Left ventricle myocardium inferior (tissue), 1 donor: ENCODE data around the gene CABLES1. TPM values are rescaled to one million over a fixed set of nuclear protein-coding genes. Genes with fewer than 3 reads are reported as not detected.

Source experiments
- DNase-seq: peaks from one replicate; pipeline ENCODE4 v3.0.0-alpha.2; 2020
- H3K27ac ChIP-seq: fragments of 200-600 bp; replicated peaks from 2 replicates; pipeline ENCODE4 v1.8.0; 2021
- H3K27me3 ChIP-seq: fragments of 200-600 bp; 2 replicates; pipeline ENCODE4 v1.8.0; 2021; ENCODE audit warnings: low read depth
- H3K36me3 ChIP-seq: fragments of 200-600 bp; 2 replicates; pipeline ENCODE4 v1.8.0; 2021
- H3K4me1 ChIP-seq: fragments of 200-600 bp; 2 replicates; pipeline ENCODE4 v1.8.0; 2021
- H3K4me3 ChIP-seq: fragments of 200-600 bp; 2 replicates; pipeline ENCODE4 v1.8.0; 2021; ENCODE audit warnings: mild to moderate bottlenecking, moderate library complexity
- H3K9me3 ChIP-seq: fragments of 200-600 bp; replicated peaks from 2 replicates; pipeline ENCODE4 v1.8.0; 2021
- CTCF ChIP-seq: fragments of 200-600 bp; IDR thresholded peaks from 2 replicates; pipeline ENCODE4 v1.8.0; 2021; ENCODE audit warnings: antibody characterized with exemption, mild to moderate bottlenecking, borderline replicate concordance
- intact Hi-C: fragments of 100-400 bp; cut with micrococcal nuclease; formaldehyde crosslinking; loops from one replicate; pipeline ENCODE4 v1.11.0; 2022
- total RNA-seq: library from RNA; stranded (reverse); fragmentation: NEBNext Ultra II Directional; extraction: Animal tissue kit (Norgen Biotek cat#: 25700); gene quantifications from one replicate; pipeline ENCODE4 v1.2.1, GENCODE V29; 2021
- donor health status: DM: no; HTN: yes; CAD: no; lungs with severe emphysema.

CABLES1 gene
- total RNA-seq, 1 donor from 2014 or later = 2.7 TPM

GRCh38 chr18:23129355-23130002 lies 5.8 kb upstream of the CABLES1 start:
- no peak for DNase-seq
- intact Hi-C loops = loop anchor here (5.0 to 10.0 kb wide), 3 partner anchors 85 to 228 kb away; no protein-coding TSS in a partner anchor
- Histone ChIP-seq H3K4me3 (no peak overlapping the region), H3K36me3 (no peaks in the 10 kb centered on the region), H3K27me3 (peaks cover 57% of the 10 kb centered on the region), H3K27ac (no peak overlapping the region), H3K4me1 (peaks cover 4% of the 10 kb centered on the region), H3K9me3 (no peaks in the 10 kb centered on the region)
- TF ChIP-seq CTCF = no peak

- no peak for DNase-seq
- no peaks in the 10 kb centered on the region for H3K36me3 ChIP-seq
- intact Hi-C loops = loop anchor here (5.0 to 10.0 kb wide), 2 partner anchors 103 to 225 kb away; no protein-coding TSS in a partner anchor
- H3K4me3 ChIP-seq = no peak overlapping the region
- H3K27ac ChIP-seq = no peak overlapping the region
- H3K4me1 ChIP-seq = peaks cover 21% of the 10 kb centered on the region
- TF ChIP-seq CTCF = peak; percentile 87
- H3K9me3 ChIP-seq = no peaks in the 10 kb centered on the region
- peaks cover 58% of the 10 kb centered on the region for H3K27me3 ChIP-seq
Observed at GRCh38 chr18:23131693-23132319, 3.5 kb upstream of the CABLES1 start.

GRCh38 chr18:23133860-23134779 lies 1.2 kb upstream of the CABLES1 start:
- H3K27ac ChIP-seq = peak overlapping the region; percentile 76
- H3K4me1 ChIP-seq = peaks cover 41% of the 10 kb centered on the region
- peak overlapping the region; percentile 75 for H3K4me3 ChIP-seq
- H3K27me3 ChIP-seq = peaks cover 69% of the 10 kb centered on the region
- no peaks in the 10 kb centered on the region for H3K36me3 ChIP-seq
- no peaks in the 10 kb centered on the region for H3K9me3 ChIP-seq
- intact Hi-C loops = loop anchor here (5.0 to 10.0 kb wide), 2 partner anchors 101 to 223 kb away; no protein-coding TSS in a partner anchor
- no peak for DNase-seq
- TF ChIP-seq CTCF = no peak

GRCh38 chr18:23135550-23136325 lies 453 bp downstream of the CABLES1 start:
- H3K4me3 ChIP-seq = peak overlapping the region; percentile 75
- peak; percentile 45 for DNase-seq
- peak overlapping the region; percentile 76 for H3K27ac ChIP-seq
- peaks cover 85% of the 10 kb centered on the region for H3K27me3 ChIP-seq
- no peaks in the 10 kb centered on the region for H3K36me3 ChIP-seq
- TF ChIP-seq CTCF = no peak
- H3K4me1 ChIP-seq = peaks cover 41% of the 10 kb centered on the region
- intact Hi-C loops = loop anchor here (10.0 kb wide), 1 partner anchor 99 kb away; no protein-coding TSS in a partner anchor
- no peaks in the 10 kb centered on the region for H3K9me3 ChIP-seq
